Esophagus muscularis mucosa (tissue), 4 donors: ENCODE results near the gene PLA2G10. TPM values are rescaled to one million over a fixed set of nuclear protein-coding genes. Genes with fewer than 3 reads are reported as not detected.
"Not testable (repeated sequence)": the region's sequence is repeated elsewhere in the genome, so short reads cannot be mapped to it uniquely, and the experiment has no call there.

Source experiments
- DNase-seq: peaks from one replicate; pipeline ENCODE4 v3.0.0-alpha.2; 2017; ENCODE audit errors: extremely low spot score
- H3K27ac ChIP-seq, 4 donors: fragments of 200-600 bp; sonication (generic); replicated peaks in 1 of 4; 1 replicate in 3 of 4; 2 replicates in 1 of 4; pipeline ENCODE4 v1.5.1; 2016 to 2019; ENCODE audit warnings: mild to moderate bottlenecking in 1 of 4
- H3K27me3 ChIP-seq, 4 donors: fragments of 200-600 bp; sonication (generic); one replicate each; pipeline versions ENCODE4 v1.5.1 to v1.6.0; 2016 to 2019
- H3K36me3 ChIP-seq, 4 donors: fragments of 200-600 bp; sonication (generic); one replicate each; pipeline ENCODE4 v1.5.1; 2016 to 2019
- H3K4me1 ChIP-seq, 4 donors: fragments of 200-600 bp; sonication (generic); one replicate each; pipeline ENCODE4 v1.5.1; 2016 to 2019
- H3K4me3 ChIP-seq, 4 donors: fragments of 200-600 bp; sonication (generic); 1 replicate in 2 of 4; 2 replicates in 2 of 4; pipeline ENCODE4 v1.5.1; 2016 to 2019; ENCODE audit warnings: mild to moderate bottlenecking in 4 of 4, moderate library complexity in 1 of 4
- H3K9me3 ChIP-seq, 4 donors: fragments of 200-600 bp; sonication (generic); 1 replicate in 3 of 4; 2 replicates in 1 of 4; pipeline ENCODE4 v1.5.1; 2016 to 2019
- WGBS: methylation state at CpG from one replicate; pipeline ENCODE4 v1.1.5; 2018; 5-methylcytosine and 5-hydroxymethylcytosine counted together
- intact Hi-C: fragments of 100-400 bp; cut with DNase I; formaldehyde crosslinking; loops from one replicate; pipeline ENCODE4 v1.15.1; 2023
- total RNA-seq, 4 donors: library from RNA; depleted of rRNA; stranded (reverse); fragments of >200 nt; gene quantifications; one replicate each; pipeline versions ENCODE4 v1.1.0 to v1.2.1, GENCODE V29; 2016

PLA2G10 gene, protein sequence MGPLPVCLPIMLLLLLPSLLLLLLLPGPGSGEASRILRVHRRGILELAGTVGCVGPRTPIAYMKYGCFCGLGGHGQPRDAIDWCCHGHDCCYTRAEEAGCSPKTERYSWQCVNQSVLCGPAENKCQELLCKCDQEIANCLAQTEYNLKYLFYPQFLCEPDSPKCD
- not detected for total RNA-seq

DNA sequence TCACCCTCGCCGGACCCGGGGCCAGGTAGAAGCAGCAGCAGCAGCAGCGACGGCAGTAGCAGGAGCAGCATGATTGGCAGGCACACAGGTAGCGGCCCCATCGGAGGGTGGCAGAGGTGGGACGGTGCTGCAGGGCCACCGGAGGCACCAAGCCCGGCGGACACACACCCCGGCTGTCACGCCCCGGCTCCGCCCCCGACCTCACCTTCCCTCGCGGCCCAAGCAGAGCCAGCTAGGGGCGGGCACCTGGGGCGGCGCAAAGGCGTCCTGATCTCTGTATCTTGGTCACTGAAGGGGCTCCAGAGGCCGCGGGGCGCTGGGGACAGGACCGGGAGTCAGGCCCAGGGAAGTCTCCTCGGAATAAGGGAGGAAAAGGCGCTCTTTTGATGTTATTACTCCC, at the start of gene PLA2G10:
TSS of gene PLA2G10 (minus strand) at position 180 of the 400 bp plus-strand sequence. CDS start at position 101, 79 bp downstream.
- H3K9me3 ChIP-seq, H3K27ac ChIP-seq, H3K4me3 ChIP-seq, H3K36me3 ChIP-seq, DNase-seq, H3K4me1 ChIP-seq, intact Hi-C loops, H3K27me3 ChIP-seq: not testable (repeated sequence)
- no CpG with 5 or more reads among the region's 28 CpGs for WGBS

DNA sequence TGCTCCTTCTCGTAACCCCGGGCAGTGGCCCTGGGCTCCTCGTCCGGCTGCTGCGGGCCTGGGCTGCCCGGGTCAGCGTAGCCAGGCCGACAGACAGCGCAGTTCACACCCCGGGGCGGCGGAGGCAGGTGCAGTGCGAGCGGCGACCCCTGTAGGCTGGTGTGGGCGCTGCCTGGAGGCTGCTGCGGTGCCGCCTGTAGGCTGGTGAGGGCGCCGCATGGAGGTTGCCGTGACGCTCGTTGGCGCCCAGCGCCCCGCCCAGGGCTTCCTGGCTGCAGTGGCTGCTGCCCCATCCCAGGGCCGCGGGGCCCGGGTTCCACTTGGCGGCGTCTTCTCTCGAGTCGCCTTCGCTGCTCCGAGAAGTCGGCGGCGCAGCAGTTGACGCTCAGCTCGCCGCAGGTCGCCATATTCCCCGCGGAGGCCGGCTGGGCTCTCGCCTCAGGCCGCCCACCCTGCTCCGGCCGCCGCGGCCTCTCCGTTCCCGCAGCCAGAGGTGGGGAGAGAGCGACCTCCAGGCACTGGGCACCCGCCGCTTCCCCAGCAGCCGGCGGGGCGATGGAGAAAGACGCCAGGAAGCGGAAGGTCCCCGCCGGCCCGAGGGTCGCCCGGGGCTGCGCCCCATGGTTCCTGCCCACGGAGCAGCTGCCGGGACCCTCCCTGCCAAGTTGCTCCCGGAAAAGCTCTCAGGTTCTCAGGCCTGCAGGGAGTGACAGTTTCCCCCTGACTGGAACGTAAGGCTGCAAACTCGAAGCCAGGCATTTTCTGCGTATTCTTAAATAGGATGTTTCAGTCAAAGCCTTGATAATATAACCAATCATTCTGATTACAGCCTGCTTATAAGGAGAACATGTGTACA, 48.4 kb upstream of the PLA2G10 start, which contains the start of gene NPIPA2:
TSS of gene NPIPA2 (plus strand) at position 261 of the 856 bp plus-strand sequence. CDS start 5,533 bp downstream, outside the sequence.
- WGBS: no CpG with 5 or more reads among the region's 73 CpGs
- intact Hi-C loops, H3K4me1 ChIP-seq, H3K36me3 ChIP-seq, H3K4me3 ChIP-seq, H3K27me3 ChIP-seq, H3K27ac ChIP-seq, DNase-seq, H3K9me3 ChIP-seq: not testable (repeated sequence)

DNA sequence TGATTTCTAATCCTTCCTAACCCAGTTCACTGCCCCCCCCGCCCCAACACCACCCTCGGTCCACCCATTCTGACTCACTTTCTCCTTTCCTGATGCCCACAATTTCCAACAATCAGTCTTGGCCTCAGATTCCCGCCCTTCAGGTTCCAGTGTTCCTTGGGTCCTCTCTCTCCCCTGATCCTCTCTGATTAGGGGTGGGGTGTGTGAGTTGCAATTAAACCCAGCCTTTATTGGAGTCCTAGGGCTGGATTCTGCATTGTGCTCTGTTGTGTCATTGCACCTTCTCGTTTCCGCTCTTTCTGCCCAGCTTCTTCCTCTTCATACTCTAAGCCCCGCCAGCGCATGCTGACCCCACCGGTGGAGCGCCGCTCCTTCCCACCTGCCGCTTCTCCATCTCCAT, 47.7 kb upstream of the PLA2G10 start:
- no CpG with 5 or more reads among the region's 11 CpGs for WGBS

DNA sequence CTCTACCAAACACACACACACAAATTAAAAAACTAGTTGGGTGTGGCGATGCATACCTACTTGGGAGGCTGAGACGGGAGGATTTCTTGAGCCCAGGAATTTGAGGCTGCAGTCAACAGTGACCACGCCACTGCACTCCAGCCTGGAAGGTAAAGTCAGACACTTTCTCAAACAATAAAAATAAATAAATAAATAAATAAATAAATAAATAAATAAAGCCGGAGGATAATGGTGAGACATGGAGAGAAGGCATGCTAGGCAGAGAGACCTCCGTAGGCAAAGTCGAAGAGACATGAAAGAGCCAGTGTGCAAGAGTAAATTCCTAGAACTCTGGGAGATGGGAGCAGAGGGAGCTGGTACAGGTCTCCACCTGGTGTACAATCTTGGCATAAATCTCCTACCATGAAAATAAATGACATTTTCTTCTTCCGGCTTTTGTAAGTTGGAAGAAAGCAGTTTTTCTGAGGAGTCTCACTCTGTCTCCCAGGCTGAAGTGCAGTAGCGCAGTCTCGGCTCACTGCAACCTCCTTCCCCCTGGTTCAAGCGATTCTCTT, 46.8 kb upstream of the PLA2G10 start:
- H3K9me3 ChIP-seq, intact Hi-C loops, DNase-seq, H3K27ac ChIP-seq, H3K4me3 ChIP-seq, H3K4me1 ChIP-seq, H3K36me3 ChIP-seq, H3K27me3 ChIP-seq: not testable (repeated sequence)
- no CpG with 5 or more reads among the region's 10 CpGs for WGBS

More for the DNA sequence above, 47.7 kb upstream of the PLA2G10 start:
- H3K27ac ChIP-seq, H3K4me3 ChIP-seq, H3K4me1 ChIP-seq, H3K36me3 ChIP-seq, H3K27me3 ChIP-seq, intact Hi-C loops, DNase-seq, H3K9me3 ChIP-seq: not testable (repeated sequence)

DNA sequence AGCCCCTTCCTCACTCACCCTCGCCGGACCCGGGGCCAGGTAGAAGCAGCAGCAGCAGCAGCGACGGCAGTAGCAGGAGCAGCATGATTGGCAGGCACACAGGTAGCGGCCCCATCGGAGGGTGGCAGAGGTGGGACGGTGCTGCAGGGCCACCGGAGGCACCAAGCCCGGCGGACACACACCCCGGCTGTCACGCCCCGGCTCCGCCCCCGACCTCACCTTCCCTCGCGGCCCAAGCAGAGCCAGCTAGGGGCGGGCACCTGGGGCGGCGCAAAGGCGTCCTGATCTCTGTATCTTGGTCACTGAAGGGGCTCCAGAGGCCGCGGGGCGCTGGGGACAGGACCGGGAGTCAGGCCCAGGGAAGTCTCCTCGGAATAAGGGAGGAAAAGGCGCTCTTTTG, 39.1 kb upstream of the PLA2G10 start:
- H3K4me3 ChIP-seq, H3K27ac ChIP-seq, DNase-seq, intact Hi-C loops, H3K36me3 ChIP-seq, H3K27me3 ChIP-seq, H3K4me1 ChIP-seq, H3K9me3 ChIP-seq: not testable (repeated sequence)
- no CpG with 5 or more reads among the region's 28 CpGs for WGBS

DNA sequence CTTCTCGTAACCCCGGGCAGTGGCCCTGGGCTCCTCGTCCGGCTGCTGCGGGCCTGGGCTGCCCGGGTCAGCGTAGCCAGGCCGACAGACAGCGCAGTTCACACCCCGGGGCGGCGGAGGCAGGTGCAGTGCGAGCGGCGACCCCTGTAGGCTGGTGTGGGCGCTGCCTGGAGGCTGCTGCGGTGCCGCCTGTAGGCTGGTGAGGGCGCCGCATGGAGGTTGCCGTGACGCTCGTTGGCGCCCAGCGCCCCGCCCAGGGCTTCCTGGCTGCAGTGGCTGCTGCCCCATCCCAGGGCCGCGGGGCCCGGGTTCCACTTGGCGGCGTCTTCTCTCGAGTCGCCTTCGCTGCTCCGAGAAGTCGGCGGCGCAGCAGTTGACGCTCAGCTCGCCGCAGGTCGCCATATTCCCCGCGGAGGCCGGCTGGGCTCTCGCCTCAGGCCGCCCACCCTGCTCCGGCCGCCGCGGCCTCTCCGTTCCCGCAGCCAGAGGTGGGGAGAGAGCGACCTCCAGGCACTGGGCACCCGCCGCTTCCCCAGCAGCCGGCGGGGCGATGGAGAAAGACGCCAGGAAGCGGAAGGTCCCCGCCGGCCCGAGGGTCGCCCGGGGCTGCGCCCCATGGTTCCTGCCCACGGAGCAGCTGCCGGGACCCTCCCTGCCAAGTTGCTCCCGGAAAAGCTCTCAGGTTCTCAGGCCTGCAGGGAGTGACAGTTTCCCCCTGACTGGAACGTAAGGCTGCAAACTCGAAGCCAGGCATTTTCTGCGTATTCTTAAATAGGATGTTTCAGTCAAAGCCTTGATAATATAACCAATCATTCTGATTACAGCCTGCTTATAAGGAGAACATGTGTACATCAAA, 9.3 kb upstream of the PLA2G10 start, which contains the start of gene NPIPA3:
TSS of gene NPIPA3 (plus strand) at position 256 of the 856 bp plus-strand sequence. CDS start 5,533 bp downstream, outside the sequence.
- intact Hi-C loops, H3K27me3 ChIP-seq, H3K36me3 ChIP-seq, H3K9me3 ChIP-seq, H3K27ac ChIP-seq, H3K4me1 ChIP-seq, H3K4me3 ChIP-seq, DNase-seq: not testable (repeated sequence)
- WGBS: no CpG with 5 or more reads among the region's 73 CpGs

DNA sequence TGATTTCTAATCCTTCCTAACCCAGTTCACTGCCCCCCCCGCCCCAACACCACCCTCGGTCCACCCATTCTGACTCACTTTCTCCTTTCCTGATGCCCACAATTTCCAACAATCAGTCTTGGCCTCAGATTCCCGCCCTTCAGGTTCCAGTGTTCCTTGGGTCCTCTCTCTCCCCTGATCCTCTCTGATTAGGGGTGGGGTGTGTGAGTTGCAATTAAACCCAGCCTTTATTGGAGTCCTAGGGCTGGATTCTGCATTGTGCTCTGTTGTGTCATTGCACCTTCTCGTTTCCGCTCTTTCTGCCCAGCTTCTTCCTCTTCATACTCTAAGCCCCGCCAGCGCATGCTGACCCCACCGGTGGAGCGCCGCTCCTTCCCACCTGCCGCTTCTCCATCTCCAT, 8.6 kb upstream of the PLA2G10 start:
- intact Hi-C loops, H3K4me1 ChIP-seq, H3K27ac ChIP-seq, H3K36me3 ChIP-seq, H3K9me3 ChIP-seq, DNase-seq, H3K4me3 ChIP-seq, H3K27me3 ChIP-seq: not testable (repeated sequence)
- WGBS: no CpG with 5 or more reads among the region's 11 CpGs

DNA sequence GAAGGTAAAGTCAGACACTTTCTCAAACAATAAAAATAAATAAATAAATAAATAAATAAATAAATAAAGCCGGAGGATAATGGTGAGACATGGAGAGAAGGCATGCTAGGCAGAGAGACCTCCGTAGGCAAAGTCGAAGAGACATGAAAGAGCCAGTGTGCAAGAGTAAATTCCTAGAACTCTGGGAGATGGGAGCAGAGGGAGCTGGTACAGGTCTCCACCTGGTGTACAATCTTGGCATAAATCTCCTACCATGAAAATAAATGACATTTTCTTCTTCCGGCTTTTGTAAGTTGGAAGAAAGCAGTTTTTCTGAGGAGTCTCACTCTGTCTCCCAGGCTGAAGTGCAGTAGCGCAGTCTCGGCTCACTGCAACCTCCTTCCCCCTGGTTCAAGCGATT, 7.8 kb upstream of the PLA2G10 start:
- H3K27me3 ChIP-seq, H3K9me3 ChIP-seq, DNase-seq, H3K27ac ChIP-seq, H3K36me3 ChIP-seq, H3K4me1 ChIP-seq, intact Hi-C loops, H3K4me3 ChIP-seq: not testable (repeated sequence)
- no CpG with 5 or more reads among the region's 7 CpGs for WGBS

DNA sequence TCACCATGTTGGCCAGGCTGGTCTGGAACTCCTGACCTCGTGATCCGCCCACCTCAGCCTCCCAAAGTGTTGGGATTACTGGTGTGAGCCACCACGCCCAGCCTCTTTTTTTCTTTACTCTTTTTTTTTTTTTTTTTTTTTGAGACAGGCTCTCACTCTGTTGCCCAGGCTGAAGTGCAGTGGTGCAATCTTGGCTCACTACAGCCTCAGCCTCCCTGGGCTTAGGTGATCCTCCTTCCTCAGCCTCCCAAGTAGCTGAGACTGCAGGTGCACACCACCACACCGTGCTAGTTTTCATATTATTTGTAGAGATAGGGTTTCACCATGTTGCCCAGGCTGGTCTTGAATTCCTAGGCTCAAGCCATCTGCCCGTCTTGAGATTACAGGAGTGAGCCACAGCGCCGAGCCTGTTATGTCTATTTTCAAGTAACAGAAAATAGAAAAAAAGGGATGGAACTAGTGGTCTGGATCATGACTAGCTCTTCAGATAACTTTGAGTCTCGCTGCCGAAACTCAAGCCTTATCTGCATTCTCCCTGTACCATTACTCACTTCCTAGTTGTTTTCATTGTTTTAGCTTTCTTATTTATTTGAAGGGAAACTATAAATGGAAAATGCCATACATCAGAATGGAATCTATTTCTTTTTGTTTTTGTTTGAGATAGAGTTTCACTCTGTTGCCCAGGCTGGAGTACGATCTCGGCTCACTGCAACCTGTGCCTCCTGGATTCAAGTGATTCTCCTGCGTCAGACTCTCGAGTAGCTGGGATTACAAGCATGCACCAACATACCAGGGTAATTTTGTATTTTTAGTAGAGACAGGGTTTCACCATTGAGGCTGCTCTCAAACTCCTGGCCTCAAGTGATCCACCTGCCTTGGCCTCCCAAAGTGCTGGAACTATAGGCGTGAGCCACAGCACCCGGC, 8.0 kb downstream of the PLA2G10 start:
- H3K27ac ChIP-seq, H3K9me3 ChIP-seq, H3K27me3 ChIP-seq, DNase-seq, H3K4me1 ChIP-seq, H3K4me3 ChIP-seq, intact Hi-C loops, H3K36me3 ChIP-seq: not testable (repeated sequence)
- WGBS: 83% methylated on average over 15 of the region's 15 CpGs
